A549 treated with AZD2906 at 1 μM for 4 hours (cell line): Measurements from ENCODE around the gene CEP20. TPM values are rescaled to one million over a fixed set of nuclear protein-coding genes. Genes with fewer than 3 reads are reported as not detected.

Experiments
- total RNA-seq: library from RNA; stranded (reverse); fragments of 200-300 nt; extraction: Qiagen RNA extraction; gene quantifications from 5 replicates; pipeline ENCODE4 v1.2.3, GENCODE V29; 2022

CEP20 gene
- 29.8 to 36.1 TPM (median 30.4 TPM) in 5 replicates for total RNA-seq

GRCh38 chr16:15888072-15888976 is at the start of gene CEP20:
TSS of gene CEP20 (minus strand) at chr16:15888603. CDS start at chr16:15888585, 18 bp downstream.

GRCh38 chr16:15856901-15857698 is 31.3 kb downstream of the CEP20 start, which contains the start of gene MYH11:
TSS of gene MYH11 (minus strand) at chr16:15857028. CDS start at chr16:15838252, 18,776 bp downstream.

Other genes starting within 250 kb of the CEP20 start
- gene MARF1, start 245.4 kb downstream of the CEP20 start, total RNA-seq, result 8.6 to 10.2 TPM (median 9.5 TPM) in 5 replicates
- 29.7 to 40.6 TPM (median 35.3 TPM) in 5 replicates for gene NDE1, start 238.4 kb downstream of the CEP20 start, total RNA-seq
- gene MYH11, start 31.6 kb downstream of the CEP20 start, total RNA-seq, result 0.01 to 0.22 TPM (median 0.02 TPM) in 5 replicates
- 73.1 to 80.5 TPM (median 76.8 TPM) in 5 replicates for gene ABCC1, start 61.0 kb upstream of the CEP20 start, total RNA-seq